ENCODE results near the gene NCS1. TPM values are rescaled to one million over a fixed set of nuclear protein-coding genes. Genes with fewer than 3 reads are reported as not detected.
"Not testable (repeated sequence)": the region's sequence is repeated elsewhere in the genome, so short reads cannot be mapped to it uniquely, and the experiment has no call there.

The NCS1 gene
- total RNA-seq, 1 donor from 2014 or later = 39.5 TPM

GRCh38 chr9:130259044-130259443 is 86.8 kb downstream of the NCS1 start:
- no peak for DNase-seq (ENCODE audit: extremely low read depth, low read depth, low spot score)

GRCh38 chr9:130260816-130261765 is 88.9 kb downstream of the NCS1 start:
- DNase-seq (ENCODE audit: extremely low read depth, low read depth, low spot score) = no peak

DNA sequence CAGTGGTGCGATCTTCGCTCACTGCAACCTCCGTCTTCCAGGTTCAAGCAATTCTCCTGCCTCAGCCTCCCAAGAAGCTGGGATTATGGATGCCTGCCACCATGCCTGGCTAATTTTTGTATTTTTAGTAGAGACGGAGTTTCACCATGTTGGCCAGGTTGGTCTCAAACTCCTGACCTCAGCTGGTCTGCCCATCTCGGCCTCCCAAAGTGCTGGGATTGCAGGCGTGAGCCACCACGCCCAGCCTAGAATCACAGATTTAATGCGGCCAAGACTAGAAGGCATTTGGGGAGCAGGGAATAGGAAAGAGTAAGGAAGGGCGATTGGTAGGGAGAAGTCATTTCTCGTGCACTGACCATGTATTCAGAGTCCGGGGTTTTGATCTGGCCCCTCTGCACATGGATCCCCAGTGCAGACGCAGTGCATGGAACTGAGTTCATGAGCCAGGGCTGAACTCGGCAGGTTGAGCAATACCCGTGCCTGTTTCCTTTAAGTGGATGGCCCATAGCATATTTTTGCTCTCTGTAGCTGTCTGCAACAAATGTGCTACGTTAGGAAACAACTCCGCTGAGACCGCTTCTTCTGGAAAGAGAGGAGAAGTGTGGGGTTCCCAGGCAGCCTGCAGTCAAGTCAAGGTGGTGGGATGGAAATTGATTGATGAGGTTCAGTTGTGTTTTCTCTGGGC is 90.0 kb downstream of the NCS1 start:
- DNase-seq (ENCODE audit: extremely low read depth, low read depth, low spot score) = no peak

DNA sequence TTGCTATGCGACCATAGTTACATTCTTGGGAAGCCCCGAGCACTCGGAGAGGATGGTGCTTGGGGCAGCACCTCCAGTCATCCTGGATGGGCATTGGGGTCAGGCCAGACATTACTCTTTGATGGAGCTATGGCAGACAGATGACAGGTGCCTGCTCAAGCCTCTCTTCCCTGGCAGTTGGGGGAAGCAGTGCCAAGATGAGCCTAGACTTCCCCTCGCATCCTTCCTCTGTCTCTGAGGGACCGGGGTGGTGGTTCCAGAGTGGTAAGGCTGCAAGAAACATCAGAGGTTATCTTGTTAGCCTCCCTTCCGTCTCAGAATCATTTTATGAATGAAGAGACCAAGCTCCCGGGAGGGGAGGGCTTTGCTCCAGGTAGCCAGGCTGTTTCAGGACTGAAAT is 90.6 kb downstream of the NCS1 start:
- no peak for DNase-seq (ENCODE audit: extremely low read depth, low read depth, low spot score)

DNA sequence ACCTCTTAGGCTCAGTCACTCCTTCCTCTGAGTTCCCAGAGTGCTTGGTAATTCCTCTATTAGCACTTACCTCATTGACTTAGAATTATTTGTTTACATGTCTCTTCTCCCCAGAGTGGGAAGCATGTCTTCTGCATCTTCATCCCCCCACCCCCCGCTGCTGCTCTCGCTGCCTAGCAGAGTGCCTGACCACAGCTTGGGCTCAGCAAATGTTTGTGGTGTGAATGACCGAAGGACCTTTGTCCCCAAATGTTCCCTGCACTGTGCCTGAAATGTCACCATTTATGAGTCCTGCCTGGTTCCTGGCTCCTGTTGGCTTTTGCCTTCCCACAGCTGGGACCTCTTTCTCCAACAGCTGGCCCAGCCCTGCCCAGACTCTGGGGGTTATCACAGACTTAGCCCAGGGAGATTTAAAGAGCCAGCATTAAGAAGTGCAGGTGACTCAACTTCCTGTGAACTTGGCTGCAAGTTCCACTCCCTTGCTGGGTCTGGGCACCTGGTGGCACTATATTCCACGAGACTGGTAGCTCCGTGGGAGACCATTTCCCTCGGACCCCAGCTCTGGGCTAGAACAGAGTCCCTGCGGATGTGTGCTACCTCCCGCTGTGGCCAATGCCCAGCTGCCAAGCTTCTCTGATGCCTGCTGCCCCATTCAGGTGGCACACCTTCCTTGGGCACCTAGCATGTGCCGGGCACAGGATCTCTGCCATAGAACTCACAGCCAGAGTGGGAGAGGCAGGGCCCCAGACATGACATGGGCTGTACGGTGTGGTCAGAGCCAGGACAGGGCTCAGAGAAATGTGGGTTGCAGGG is 91.6 kb downstream of the NCS1 start:
- DNase-seq (ENCODE audit: extremely low read depth, low read depth, low spot score) = no peak

- DNase-seq (ENCODE audit: extremely low read depth, low read depth, low spot score) = no peak
Observed at GRCh38 chr9:130264414-130265350, 92.5 kb downstream of the NCS1 start.

DNA sequence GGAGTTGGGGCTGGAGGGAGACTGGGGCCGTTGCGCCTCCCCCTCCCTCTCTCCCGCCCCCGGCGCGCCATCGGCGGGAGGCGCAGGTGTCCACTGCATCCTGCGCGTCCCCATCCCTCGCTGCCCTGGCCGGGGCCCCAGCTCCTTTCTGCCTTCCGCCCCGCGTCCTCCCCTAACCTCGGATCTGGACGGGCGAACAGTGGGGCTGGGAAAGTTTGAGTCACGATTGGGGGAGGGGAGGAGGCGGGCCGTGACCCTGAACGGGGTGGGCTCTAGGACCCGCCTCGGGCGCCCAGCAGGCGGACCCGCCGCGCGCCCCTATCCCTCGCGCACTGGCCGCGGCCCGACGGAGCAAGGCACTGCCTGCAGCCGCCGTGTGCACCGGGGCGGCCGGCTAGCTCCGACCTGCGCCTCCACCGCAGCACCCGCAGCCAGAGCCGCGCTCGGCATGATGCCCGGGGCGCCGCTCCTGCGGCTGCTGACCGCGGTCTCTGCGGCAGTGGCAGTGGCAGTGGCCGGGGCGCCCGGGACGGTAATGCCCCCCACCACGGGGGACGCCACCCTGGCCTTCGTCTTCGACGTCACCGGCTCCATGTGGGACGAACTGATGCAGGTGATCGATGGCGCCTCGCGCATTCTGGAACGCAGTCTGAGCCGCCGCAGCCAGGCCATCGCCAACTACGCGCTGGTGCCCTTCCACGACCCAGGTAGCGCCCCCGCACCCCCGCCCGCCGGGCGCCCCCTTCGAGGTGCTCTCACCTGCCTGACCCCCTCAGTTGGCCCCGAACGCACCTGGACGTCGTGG is 93.4 kb downstream of the NCS1 start, which contains the start of gene HMCN2:
Gene HMCN2 (plus strand): TSS at position 330 of the 805 bp plus-strand sequence. CDS start 119 bp downstream, at position 449.
- DNase-seq (ENCODE audit: extremely low read depth, low read depth, low spot score) = no peak

DNA sequence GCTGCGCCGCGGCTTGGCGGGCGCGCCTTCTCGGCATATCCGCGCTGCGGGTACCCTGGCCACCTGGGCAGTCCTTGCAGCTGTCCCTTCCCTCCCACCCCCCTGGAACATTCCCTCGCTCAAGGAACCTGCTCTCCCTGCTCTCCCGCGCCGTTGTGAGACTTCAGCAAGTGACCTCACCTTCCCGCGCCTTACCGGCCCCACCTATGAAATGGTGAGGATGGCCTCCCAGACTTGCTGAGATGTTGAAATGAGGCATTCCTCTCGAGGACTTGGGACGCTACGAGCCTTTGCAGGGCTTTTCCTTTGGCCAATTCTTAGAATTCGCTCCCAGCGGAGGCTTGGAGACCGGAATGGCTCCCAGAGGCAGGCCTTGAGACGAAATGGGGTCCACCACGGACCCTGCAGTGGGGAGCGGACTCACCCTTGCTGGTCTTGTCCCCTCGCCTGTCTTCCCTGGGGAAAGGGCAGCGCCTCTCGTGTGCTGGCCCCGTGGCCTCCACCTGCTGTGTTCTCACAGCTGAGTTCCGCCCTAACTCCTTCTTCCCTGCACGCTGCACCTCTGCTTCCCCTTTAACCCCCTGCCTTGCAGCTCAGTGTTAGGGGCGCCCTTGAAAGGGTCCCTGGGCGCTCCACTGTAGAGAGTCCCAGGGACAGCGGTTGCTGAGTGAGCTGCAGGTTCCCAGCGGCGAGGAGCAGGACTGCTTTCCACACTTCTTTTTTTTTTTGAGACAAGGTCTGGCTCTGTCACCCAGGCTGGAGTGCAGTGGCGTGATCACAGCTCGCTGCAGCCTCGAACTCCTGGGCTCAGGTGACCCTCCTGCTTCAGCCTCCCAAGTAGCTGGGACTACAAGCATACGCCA is 94.3 kb downstream of the NCS1 start:
- DNase-seq (ENCODE audit: extremely low read depth, low read depth, low spot score) = no peak

DNA sequence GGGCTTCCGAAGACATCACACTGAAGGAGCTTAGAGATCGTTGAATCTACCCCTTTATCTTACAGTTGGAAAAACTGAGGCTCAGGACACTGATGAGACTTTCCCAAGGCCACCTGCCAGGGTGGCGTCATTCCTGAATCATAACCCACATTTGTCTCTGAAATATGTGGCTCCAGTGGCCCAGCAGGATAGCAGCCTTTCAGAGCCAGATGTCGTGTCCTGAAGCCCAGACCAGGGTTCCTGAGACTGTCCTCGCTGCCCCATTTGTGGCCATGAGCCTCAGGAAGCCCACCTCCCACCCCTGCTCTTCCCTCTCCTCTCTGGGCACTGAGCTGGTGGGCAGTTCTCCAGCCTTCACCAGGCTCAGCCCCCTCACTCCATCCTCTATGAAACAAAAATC is 95.7 kb downstream of the NCS1 start:
- no peak for DNase-seq (ENCODE audit: extremely low read depth, low read depth, low spot score)

DNA sequence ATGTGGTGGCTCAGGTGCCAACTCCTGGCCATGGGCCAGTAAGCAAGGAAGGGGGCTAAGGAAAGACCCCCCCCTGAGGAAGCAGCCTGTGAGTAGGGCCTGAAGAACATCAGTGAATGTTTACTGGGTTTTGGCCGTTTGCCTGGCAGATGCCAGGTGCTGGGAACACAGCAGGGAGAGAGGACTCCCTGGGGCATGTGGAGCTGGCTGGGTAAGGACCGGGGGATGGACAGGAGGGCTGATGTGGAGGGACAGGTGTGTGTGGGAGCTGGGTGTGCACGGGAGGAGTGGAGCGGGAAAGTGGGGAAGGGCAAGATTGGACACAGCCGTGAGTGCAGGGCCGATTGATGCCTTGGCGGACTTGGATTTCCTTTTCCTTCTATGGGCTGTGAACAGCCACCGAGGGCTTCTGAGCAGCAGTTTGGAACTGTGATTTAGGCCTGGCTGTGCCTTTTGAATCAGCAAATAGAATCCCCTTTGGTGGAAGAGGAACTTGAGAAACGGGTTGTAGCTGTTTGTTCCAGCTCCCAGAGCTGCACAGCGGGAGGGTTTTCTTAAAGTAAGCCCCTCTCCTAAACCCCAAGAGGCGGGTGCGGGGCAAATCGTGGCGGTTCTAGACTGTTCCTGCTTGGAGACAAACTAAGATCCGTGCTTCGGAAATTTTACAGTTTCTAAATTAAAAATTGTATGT is 96.5 kb downstream of the NCS1 start:
- no peak for DNase-seq (ENCODE audit: extremely low read depth, low read depth, low spot score)

- peak; percentile 56 for DNase-seq (ENCODE audit: extremely low read depth, low read depth, low spot score)
Observed at GRCh38 chr9:130271473-130271872, 99.3 kb downstream of the NCS1 start.

DNA sequence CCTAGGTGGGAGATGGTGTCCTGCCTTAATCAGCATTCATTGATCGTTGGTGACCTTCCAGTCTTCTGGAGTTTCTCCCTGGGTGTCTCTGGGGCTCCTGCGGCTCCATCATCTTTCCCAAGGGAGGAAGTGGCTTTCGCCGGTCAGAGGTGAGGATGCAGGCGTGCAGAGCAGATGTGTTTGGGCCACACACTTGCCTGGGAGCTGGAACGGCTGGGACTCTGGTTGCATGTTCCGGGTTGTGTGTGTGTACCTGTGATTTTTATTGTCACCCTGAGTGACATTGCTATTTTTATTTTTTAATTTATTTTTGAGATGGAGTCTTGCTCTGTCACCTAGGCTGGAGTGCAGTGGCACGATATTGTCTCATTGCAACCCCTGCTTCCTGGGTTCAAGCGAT is 103.0 kb downstream of the NCS1 start:
- DNase-seq (ENCODE audit: extremely low read depth, low read depth, low spot score) = no peak

DNA sequence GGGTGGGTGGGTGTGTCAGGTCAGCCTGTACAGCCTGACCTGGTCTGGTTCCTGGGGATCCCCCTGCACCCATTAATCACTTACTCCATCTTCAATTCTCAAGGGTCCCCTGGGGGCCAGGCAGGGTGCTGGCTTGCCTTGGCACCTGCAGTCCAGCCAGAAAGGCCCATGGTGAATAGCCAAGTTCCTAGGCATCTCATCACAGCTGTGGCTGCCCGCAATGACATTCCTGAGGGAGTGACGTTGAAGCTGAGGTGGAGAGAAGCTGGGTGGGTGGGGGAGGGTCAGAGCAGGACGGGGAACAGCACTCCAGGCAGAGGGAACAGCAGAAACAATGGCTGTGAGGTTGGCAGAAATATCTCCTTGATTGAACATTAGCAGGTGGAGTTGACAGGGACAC is 103.9 kb downstream of the NCS1 start:
- no peak for DNase-seq (ENCODE audit: extremely low read depth, low read depth, low spot score)

DNA sequence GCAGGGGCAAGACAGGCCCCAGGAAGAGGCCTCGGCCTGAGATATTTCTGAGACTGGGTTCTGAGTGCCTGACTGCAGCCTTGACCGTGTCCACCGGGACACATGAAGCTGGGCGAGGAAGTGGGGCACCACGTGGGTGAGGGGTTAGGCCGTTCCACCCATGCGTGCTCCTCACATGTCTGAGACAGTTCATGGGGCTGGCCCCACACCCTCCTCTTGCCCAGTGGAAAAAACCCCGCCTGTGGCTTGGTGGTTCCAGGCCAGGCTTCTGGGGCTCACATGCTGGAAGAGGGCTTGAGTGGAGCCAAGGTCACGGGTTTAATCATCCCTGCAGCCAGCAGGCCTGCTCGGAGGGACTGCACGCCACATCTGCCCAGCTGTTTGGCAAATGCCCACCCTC is 104.8 kb downstream of the NCS1 start:
- DNase-seq (ENCODE audit: extremely low read depth, low read depth, low spot score) = no peak

DNA sequence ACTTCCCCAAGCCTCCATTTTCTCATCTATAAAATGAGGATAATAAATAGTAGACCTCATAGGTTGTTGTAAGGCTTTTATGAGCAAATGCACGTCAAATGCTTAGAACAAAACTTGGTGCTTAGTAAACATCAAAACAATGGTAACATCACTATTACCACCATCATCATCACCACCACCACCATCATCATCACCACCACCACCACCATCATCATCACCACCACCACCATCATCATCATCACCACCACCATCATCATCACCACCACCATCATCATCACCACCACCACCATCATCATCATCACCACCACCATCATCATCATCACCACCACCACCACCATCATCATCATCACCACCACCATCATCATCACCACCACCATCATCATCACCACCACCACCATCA is 105.3 kb downstream of the NCS1 start:
- DNase-seq (ENCODE audit: extremely low read depth, low read depth, low spot score) = not testable (repeated sequence)

GRCh38 chr9:130283539-130284248 is 111.5 kb downstream of the NCS1 start:
- no peak for DNase-seq (ENCODE audit: extremely low read depth, low read depth, low spot score)

DNA sequence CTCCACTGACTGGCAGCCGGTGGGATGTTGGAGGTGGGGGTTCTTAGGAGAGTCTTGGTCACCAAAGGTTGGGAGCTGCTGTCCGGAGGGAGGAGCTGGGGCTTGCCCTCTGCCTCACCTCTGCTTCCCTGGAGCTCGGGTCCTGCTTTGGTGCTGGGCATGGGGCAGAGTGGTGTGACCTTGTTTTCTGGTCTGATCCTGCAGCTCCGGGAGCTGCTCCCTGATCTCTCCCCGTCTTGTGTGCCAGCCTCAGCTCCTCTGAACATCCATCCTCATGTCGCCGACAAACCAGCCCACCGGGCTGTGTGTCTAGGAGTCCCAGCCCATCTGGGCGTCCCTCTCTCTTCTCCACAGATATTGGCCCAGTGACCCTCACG is 112.0 kb downstream of the NCS1 start:
- DNase-seq (ENCODE audit: extremely low read depth, low read depth, low spot score) = no peak
